ENCODE results near the gene BARHL1.

DNA sequence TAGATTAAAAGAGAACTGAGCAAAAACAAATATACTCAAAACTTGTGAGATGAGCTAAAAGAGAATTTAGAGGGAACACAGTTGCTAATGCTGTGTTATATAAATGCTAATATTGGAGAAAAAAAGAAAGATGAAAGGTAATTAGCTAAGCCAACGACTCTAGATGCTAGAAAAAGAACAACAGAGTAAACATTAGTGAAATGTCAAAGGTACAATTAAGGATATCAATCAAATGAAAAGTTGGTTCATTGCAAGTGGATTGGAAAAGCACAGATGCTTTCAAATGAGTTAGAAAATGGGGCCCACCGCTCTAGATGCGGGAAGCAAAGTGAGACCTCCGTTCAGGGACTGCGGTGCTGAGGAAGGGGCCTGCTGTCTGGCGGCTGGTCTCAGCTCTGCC lies 17.9 kb upstream of the BARHL1 start:
- TF ChIP-seq, protein P1, sequence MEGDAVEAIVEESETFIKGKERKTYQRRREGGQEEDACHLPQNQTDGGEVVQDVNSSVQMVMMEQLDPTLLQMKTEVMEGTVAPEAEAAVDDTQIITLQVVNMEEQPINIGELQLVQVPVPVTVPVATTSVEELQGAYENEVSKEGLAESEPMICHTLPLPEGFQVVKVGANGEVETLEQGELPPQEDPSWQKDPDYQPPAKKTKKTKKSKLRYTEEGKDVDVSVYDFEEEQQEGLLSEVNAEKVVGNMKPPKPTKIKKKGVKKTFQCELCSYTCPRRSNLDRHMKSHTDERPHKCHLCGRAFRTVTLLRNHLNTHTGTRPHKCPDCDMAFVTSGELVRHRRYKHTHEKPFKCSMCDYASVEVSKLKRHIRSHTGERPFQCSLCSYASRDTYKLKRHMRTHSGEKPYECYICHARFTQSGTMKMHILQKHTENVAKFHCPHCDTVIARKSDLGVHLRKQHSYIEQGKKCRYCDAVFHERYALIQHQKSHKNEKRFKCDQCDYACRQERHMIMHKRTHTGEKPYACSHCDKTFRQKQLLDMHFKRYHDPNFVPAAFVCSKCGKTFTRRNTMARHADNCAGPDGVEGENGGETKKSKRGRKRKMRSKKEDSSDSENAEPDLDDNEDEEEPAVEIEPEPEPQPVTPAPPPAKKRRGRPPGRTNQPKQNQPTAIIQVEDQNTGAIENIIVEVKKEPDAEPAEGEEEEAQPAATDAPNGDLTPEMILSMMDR (IDR thresholded peaks at IDR 0.05; ENCODE audit: insufficient read depth, low read length, poor library complexity, severe bottlenecking) = no peak
- TF ChIP-seq EZH2phosphoT487 (conservative IDR thresholded peaks at IDR 0.05; ENCODE audit: low read length) = no peak

Data from SU-DHL-6 (cell line).